Measurements from ENCODE around the gene POLK. TPM values are rescaled to one million over a fixed set of nuclear protein-coding genes. Genes with fewer than 3 reads are reported as not detected.

Gene POLK
- total RNA-seq, 4 donors from 2014 or later: 23.9 to 35.8 (median 27.8) TPM

GRCh38 chr5:75632321-75632720 lies 120.6 kb downstream of the POLK start:
- Histone ChIP-seq H3K36me3 (no peaks in the 10 kb centered on the region), H3K27me3 (no peaks in the 10 kb centered on the region), H3K4me3 (no peak overlapping the region), H3K27ac (no peak overlapping the region), H3K9me3 (no peaks in the 10 kb centered on the region), H3K4me1 (no peaks in the 10 kb centered on the region)
- intact Hi-C loops (cut with DNase I; ENCODE audit: low total_unique reads) (no loop called here), in situ Hi-C loops (cut with MboI; ENCODE audit: low sequenced_read_pairs in 4 of 4) (no loop called here)
- DNase-seq: no peak
- ATAC-seq: no peak
- TF ChIP-seq POLR2A (IDR thresholded peaks at IDR 0.05) (no peak), CTCF (IDR thresholded peaks at IDR 0.05 in 4 of 5, conservative IDR thresholded peaks at IDR 0.05 in 1 of 5) (no peak)

- Histone ChIP-seq H3K4me1 (no peaks in the 10 kb centered on the region), H3K27me3 (no peaks in the 10 kb centered on the region), H3K36me3 (no peaks in the 10 kb centered on the region), H3K27ac (no peak overlapping the region), H3K4me3 (no peak overlapping the region), H3K9me3 (no peaks in the 10 kb centered on the region)
- in situ Hi-C loops (cut with MboI; ENCODE audit: low sequenced_read_pairs in 4 of 4): no loop called here
- intact Hi-C loops (cut with DNase I; ENCODE audit: low total_unique reads): no loop called here
- ATAC-seq (no peak), DNase-seq (no peak)
- TF ChIP-seq CTCF (IDR thresholded peaks at IDR 0.05 in 4 of 5, conservative IDR thresholded peaks at IDR 0.05 in 1 of 5) (no peak), POLR2A (IDR thresholded peaks at IDR 0.05) (no peak)
These were observed 126.3 kb downstream of the POLK start for GRCh38 chr5:75637949-75638348.

GRCh38 chr5:75639535-75640311 lies 128.0 kb downstream of the POLK start:
- in situ Hi-C loops (cut with MboI; ENCODE audit: low sequenced_read_pairs in 4 of 4): no loop called here
- Histone ChIP-seq H3K27me3 (no peaks in the 10 kb centered on the region), H3K9me3 (no peaks in the 10 kb centered on the region), H3K27ac (no peak overlapping the region), H3K4me1 (no peaks in the 10 kb centered on the region), H3K36me3 (no peaks in the 10 kb centered on the region), H3K4me3 (no peak overlapping the region)
- no peak for TF ChIP-seq POLR2A (IDR thresholded peaks at IDR 0.05)
- no peak for TF ChIP-seq CTCF (IDR thresholded peaks at IDR 0.05 in 4 of 5, conservative IDR thresholded peaks at IDR 0.05 in 1 of 5)
- intact Hi-C loops (cut with DNase I; ENCODE audit: low total_unique reads): no loop called here
- no peak for ATAC-seq
- DNase-seq: no peak

GRCh38 chr5:75640395-75640794 lies 128.7 kb downstream of the POLK start:
- Histone ChIP-seq H3K27ac (no peak overlapping the region), H3K9me3 (no peaks in the 10 kb centered on the region), H3K4me3 (no peak overlapping the region), H3K27me3 (no peaks in the 10 kb centered on the region), H3K4me1 (no peaks in the 10 kb centered on the region), H3K36me3 (no peaks in the 10 kb centered on the region)
- intact Hi-C loops (cut with DNase I; ENCODE audit: low total_unique reads): no loop called here
- ATAC-seq (no peak), DNase-seq (no peak)
- in situ Hi-C loops (cut with MboI; ENCODE audit: low sequenced_read_pairs in 4 of 4): no loop called here
- TF ChIP-seq POLR2A (IDR thresholded peaks at IDR 0.05): no peak

GRCh38 chr5:75640826-75641225 lies 129.1 kb downstream of the POLK start:
- no peak overlapping the region for H3K4me3 ChIP-seq
- in situ Hi-C loops (cut with MboI; ENCODE audit: low sequenced_read_pairs in 4 of 4): no loop called here
- no peaks in the 10 kb centered on the region for H3K27me3 ChIP-seq
- H3K27ac ChIP-seq: no peak overlapping the region
- H3K9me3 ChIP-seq: no peaks in the 10 kb centered on the region
- TF ChIP-seq CTCF (IDR thresholded peaks at IDR 0.05 in 4 of 5, conservative IDR thresholded peaks at IDR 0.05 in 1 of 5) (no peak), POLR2A (IDR thresholded peaks at IDR 0.05) (no peak)
- no peak for ATAC-seq
- no peaks in the 10 kb centered on the region for H3K4me1 ChIP-seq
- no peak for DNase-seq
- no peaks in the 10 kb centered on the region for H3K36me3 ChIP-seq
- intact Hi-C loops (cut with DNase I; ENCODE audit: low total_unique reads): no loop called here

Data from gastrocnemius medialis (tissue), 4 donors.